Uterus (tissue), 2 donors: ENCODE data around the gene FSIP1.

Source experiments
- CTCF ChIP-seq, 4 experiments: fragments of 200-600 bp in 2 of 4; fragments of 450-650 bp in 2 of 4; sonication (generic) in 2 of 4; IDR thresholded peaks; one replicate each; pipeline ENCODE4 v1.5.1; 2016 to 2019; ENCODE audit warnings: antibody characterized with exemption in 4 of 4, mild to moderate bottlenecking in 2 of 4, moderate library complexity in 1 of 4
- POLR2A ChIP-seq, 2 donors: fragments of 450-650 bp; IDR thresholded peaks; one replicate each; pipeline ENCODE4 v1.6.1; 2016; ENCODE audit warnings: antibody characterized with exemption in 2 of 2, mild to moderate bottlenecking in 1 of 2, moderate library complexity in 1 of 2

- no peak for TF ChIP-seq CTCF (IDR thresholded peaks at IDR 0.05)
- no peak for TF ChIP-seq POLR2A (IDR thresholded peaks at IDR 0.05)
Observed at GRCh38 chr15:39767921-39768320, 14.7 kb downstream of the FSIP1 start.
